A549 (cell line): ENCODE data around the gene ADGRD1.
"Not testable (repeated sequence)": the region's sequence is repeated elsewhere in the genome, so short reads cannot be mapped to it uniquely, and the experiment has no call there.

Experiments
- ATOH8 ChIP-seq: fragments of 250-450 bp; sonication (Bioruptor Pico); IDR thresholded peaks from 2 replicates; pipeline ENCODE4 v1.5.0; 2020; ENCODE audit warnings: low read depth, mild to moderate bottlenecking, moderate library complexity
- CTCF ChIP-seq: fragments of >200 bp; sonication (Bioruptor Twin); formaldehyde crosslinking; IDR thresholded peaks from 3 replicates; pipeline ENCODE4 v1.5.1; 2016
- EHMT2 ChIP-seq: fragments of 200-600 bp; sonication (generic); IDR thresholded peaks from 2 replicates; pipeline ENCODE4 v1.6.1; 2016; ENCODE audit warnings: antibody characterized with exemption, low read depth, mild to moderate bottlenecking, moderate library complexity
- KDM1A ChIP-seq: fragments of 200-600 bp; sonication (generic); IDR thresholded peaks from 2 replicates; pipeline ENCODE4 v1.6.1; 2016; ENCODE audit warnings: low read depth, mild to moderate bottlenecking
- MAZ ChIP-seq: fragments of 150-350 bp; IDR thresholded peaks from 2 replicates; pipeline ENCODE4 v1.6.1; 2014; ENCODE audit warnings: antibody characterized with exemption, low read depth, low read length, borderline replicate concordance
- NFE2L2 ChIP-seq: fragments of 150-350 bp; conservative IDR thresholded peaks from 2 replicates; pipeline ENCODE4 v1.6.1; 2014; ENCODE audit warnings: low read length
- PBX3 ChIP-seq: IDR thresholded peaks from 2 replicates; pipeline ENCODE4 v1.6.1; 2012
- POLR2A ChIP-seq: IDR thresholded peaks from 2 replicates; pipeline ENCODE4 v1.6.1; 2012; ENCODE audit warnings: mild to moderate bottlenecking, low read length
- RAD21 ChIP-seq, 2 experiments: fragments of >200 bp in 1 of 2; sonication (Bioruptor Twin) in 1 of 2; formaldehyde crosslinking in 1 of 2; IDR thresholded peaks in 1 of 2; conservative IDR thresholded peaks in 1 of 2; 2 replicates in 1 of 2; 3 replicates in 1 of 2; pipeline ENCODE4 v1.6.1; 2012 to 2018; ENCODE audit warnings: inconsistent platforms in 1 of 2
- RCOR1 ChIP-seq: fragments of 150-350 bp; IDR thresholded peaks from 2 replicates; pipeline ENCODE4 v1.6.1; 2014; ENCODE audit warnings: antibody characterized with exemption, low read length, low read depth
- REST ChIP-seq: fragments of 200-600 bp; sonication (generic); IDR thresholded peaks from 2 replicates; pipeline ENCODE4 v1.6.1; 2016; ENCODE audit warnings: antibody characterized with exemption, mild to moderate bottlenecking, moderate library complexity
- USF2 ChIP-seq: fragments of 450-650 bp; IDR thresholded peaks from 2 replicates; pipeline ENCODE4 v1.6.1; 2014; ENCODE audit warnings: antibody characterized with exemption

- TF ChIP-seq POLR2A; CTCF; REST; USF2; RAD21 (conservative IDR thresholded peaks at IDR 0.05 in 1 of 2, IDR thresholded peaks at IDR 0.05 in 1 of 2); PBX3; RCOR1; ATOH8 (CRISPR knock-in tag); EHMT2; NFE2L2; MAZ; KDM1A: not testable (repeated sequence)
Measured at GRCh38 chr12:131071234-131071820, 117.6 kb downstream of the ADGRD1 start.
